ENCODE data around the gene COMMD10.

Gene COMMD10

GRCh38 chr5:116297296-116297814 lies 212.5 kb downstream of the COMMD10 start:
- Histone ChIP-seq H4K20me1 (ENCODE audit: low read depth, low read length) (no peaks in the 10 kb centered on the region), H3K9ac (ENCODE audit: low read length) (no peak overlapping the region), H3F3A (ENCODE audit: insufficient read depth) (no peaks in the 10 kb centered on the region), H3K79me2 (ENCODE audit: insufficient read depth, low read length) (no peaks in the 10 kb centered on the region), H3K9me2 (replicated peaks; ENCODE audit: insufficient read depth, low read length) (no peaks in the 10 kb centered on the region), H2AFZ (ENCODE audit: low read depth, low read length, severe bottlenecking) (no peak overlapping the region), H3K27ac (ENCODE audit: low read depth, low read length) (no peak overlapping the region), H3K4me2 (ENCODE audit: low read depth, low read length, poor library complexity, severe bottlenecking) (no peak overlapping the region), H3K4me3 (ENCODE audit: insufficient read depth, low read length, poor library complexity, severe bottlenecking) (no peak overlapping the region), H3K27me3 (ENCODE audit: low read length) (no peaks in the 10 kb centered on the region), H3K9me3 (ENCODE audit: insufficient read depth, low read length) (no peaks in the 10 kb centered on the region), H3K36me3 (ENCODE audit: low read length) (peaks cover 22% of the 10 kb centered on the region)
- no peak for TF ChIP-seq EZH2phosphoT487 (conservative IDR thresholded peaks at IDR 0.05; ENCODE audit: low read length)
- no peak for TF ChIP-seq CTCF (IDR thresholded peaks at IDR 0.05; ENCODE audit: insufficient read depth, low read length, poor library complexity, severe bottlenecking)

- Histone ChIP-seq H3K27ac (ENCODE audit: low read depth, low read length) (no peak overlapping the region), H2AFZ (ENCODE audit: low read depth, low read length, severe bottlenecking) (no peak overlapping the region), H3K4me2 (ENCODE audit: low read depth, low read length, poor library complexity, severe bottlenecking) (no peak overlapping the region), H3K9ac (ENCODE audit: low read length) (no peak overlapping the region), H3K27me3 (ENCODE audit: low read length) (no peaks in the 10 kb centered on the region), H3K36me3 (ENCODE audit: low read length) (peaks cover 14% of the 10 kb centered on the region; the same call in 1 of the 2 replicates), H3K9me3 (ENCODE audit: insufficient read depth, low read length) (no peaks in the 10 kb centered on the region), H3K9me2 (replicated peaks; ENCODE audit: insufficient read depth, low read length) (no peaks in the 10 kb centered on the region), H3K4me3 (ENCODE audit: insufficient read depth, low read length, poor library complexity, severe bottlenecking) (no peak overlapping the region), H4K20me1 (ENCODE audit: low read depth, low read length) (no peaks in the 10 kb centered on the region), H3F3A (ENCODE audit: insufficient read depth) (no peaks in the 10 kb centered on the region), H3K79me2 (ENCODE audit: insufficient read depth, low read length) (no peaks in the 10 kb centered on the region)
- no peak for TF ChIP-seq EZH2phosphoT487 (conservative IDR thresholded peaks at IDR 0.05; ENCODE audit: low read length)
- no peak for TF ChIP-seq CTCF (IDR thresholded peaks at IDR 0.05; ENCODE audit: insufficient read depth, low read length, poor library complexity, severe bottlenecking)
Observed at GRCh38 chr5:116299746-116300640, 215.2 kb downstream of the COMMD10 start.

GRCh38 chr5:116301110-116301509 lies 216.3 kb downstream of the COMMD10 start:
- Histone ChIP-seq H2AFZ (ENCODE audit: low read depth, low read length, severe bottlenecking) (no peak overlapping the region), H3F3A (ENCODE audit: insufficient read depth) (no peaks in the 10 kb centered on the region), H3K4me2 (ENCODE audit: low read depth, low read length, poor library complexity, severe bottlenecking) (no peak overlapping the region), H3K9ac (ENCODE audit: low read length) (no peak overlapping the region), H3K27ac (ENCODE audit: low read depth, low read length) (no peak overlapping the region), H3K9me2 (replicated peaks; ENCODE audit: insufficient read depth, low read length) (no peaks in the 10 kb centered on the region), H3K4me3 (ENCODE audit: insufficient read depth, low read length, poor library complexity, severe bottlenecking) (no peak overlapping the region), H3K27me3 (ENCODE audit: low read length) (no peaks in the 10 kb centered on the region), H4K20me1 (ENCODE audit: low read depth, low read length) (no peaks in the 10 kb centered on the region), H3K79me2 (ENCODE audit: insufficient read depth, low read length) (no peaks in the 10 kb centered on the region), H3K36me3 (ENCODE audit: low read length) (peaks cover 14% of the 10 kb centered on the region; the same call in 1 of the 2 replicates), H3K9me3 (ENCODE audit: insufficient read depth, low read length) (no peaks in the 10 kb centered on the region)
- no peak for TF ChIP-seq EZH2phosphoT487 (conservative IDR thresholded peaks at IDR 0.05; ENCODE audit: low read length)
- TF ChIP-seq CTCF (IDR thresholded peaks at IDR 0.05; ENCODE audit: insufficient read depth, low read length, poor library complexity, severe bottlenecking), result no peak
